Neural cell (in vitro differentiated cells): ENCODE results near the gene CSK. TPM values are rescaled to one million over a fixed set of nuclear protein-coding genes. Genes with fewer than 3 reads are reported as not detected.

Experiments used
- H2AFZ ChIP-seq: fragments of 200-600, 300-800 bp; sonication (generic), shearing (Covaris generic); 2 replicates; pipeline ENCODE4 v1.6.0; 2014; ENCODE audit warnings: low read depth, mild to moderate bottlenecking, antibody characterized with exemption, low read length, moderate library complexity
- H3F3A ChIP-seq: fragments of 200-600 bp; shearing (Covaris generic); 2 replicates; pipeline ENCODE4 v1.6.1; 2016; ENCODE audit warnings: mild to moderate bottlenecking, moderate library complexity, mixed read lengths, antibody characterized with exemption, low read length; ENCODE audit not compliant: insufficient read depth, poor library complexity, severe bottlenecking
- H3K27ac ChIP-seq: fragments of 200-600, 300-800 bp; sonication (generic), shearing (Covaris generic); 2 replicates; pipeline ENCODE4 v1.5.1; 2014; ENCODE audit warnings: mild to moderate bottlenecking, low read length, moderate library complexity
- H3K27me3 ChIP-seq: fragments of 300-800, 200-600 bp; sonication (generic), shearing (Covaris generic); 2 replicates; pipeline ENCODE4 v1.6.0; 2014; ENCODE audit warnings: mild to moderate bottlenecking, low read depth, low read length, moderate library complexity; ENCODE audit not compliant: insufficient read depth
- H3K36me3 ChIP-seq: fragments of 300-800, 200-600 bp; sonication (generic), shearing (Covaris generic); 2 replicates; pipeline ENCODE4 v1.5.1; 2014; ENCODE audit warnings: mild to moderate bottlenecking, antibody characterized with exemption, low read length, moderate library complexity; ENCODE audit not compliant: insufficient read depth
- H3K4me2 ChIP-seq: fragments of 300-800, 200-600 bp; sonication (generic), shearing (Covaris generic); 2 replicates; pipeline ENCODE4 v1.6.0; 2014; ENCODE audit warnings: mild to moderate bottlenecking, low read length
- H3K4me3 ChIP-seq: fragments of 300-800, 200-600 bp; sonication (generic), shearing (Covaris generic); 2 replicates; pipeline ENCODE4 v1.5.1; 2014; ENCODE audit warnings: mild to moderate bottlenecking, low read length, moderate library complexity
- H3K79me2 ChIP-seq: fragments of 200-600 bp; shearing (Covaris generic); replicated peaks from 2 replicates; pipeline ENCODE4 v1.6.0; 2014; ENCODE audit warnings: mild to moderate bottlenecking, low read length, moderate library complexity; ENCODE audit not compliant: insufficient read depth
- H3K9ac ChIP-seq: fragments of 300-800, 200-600 bp; sonication (generic), shearing (Covaris generic); 2 replicates; pipeline ENCODE4 v1.6.1; 2016; ENCODE audit warnings: mild to moderate bottlenecking, low read length, mixed read lengths
- H3K9me2 ChIP-seq: fragments of 200-600 bp; shearing (Covaris generic); 2 replicates; pipeline ENCODE4 v1.6.1; 2016; ENCODE audit warnings: mild to moderate bottlenecking, low read length, mixed read lengths; ENCODE audit not compliant: insufficient read depth
- H3K9me3 ChIP-seq: fragments of 200-600, 300-800 bp; sonication (generic), shearing (Covaris generic); 2 replicates; pipeline ENCODE4 v1.6.1; 2016; ENCODE audit warnings: mild to moderate bottlenecking, mixed run types, low read length, moderate library complexity, mixed read lengths
- H4K20me1 ChIP-seq: fragments of 200-600 bp; shearing (Covaris generic); 2 replicates; pipeline ENCODE4 v1.6.1; 2016; ENCODE audit warnings: mild to moderate bottlenecking, mixed run types; ENCODE audit not compliant: insufficient read depth
- CTCF ChIP-seq: fragments of 450-650 bp; IDR thresholded peaks from 2 replicates; pipeline ENCODE4 v1.5.1; 2014; ENCODE audit warnings: antibody characterized with exemption, mild to moderate bottlenecking, moderate library complexity; ENCODE audit not compliant: poor library complexity, severe bottlenecking
- EP300 ChIP-seq: fragments of 450-650 bp; conservative IDR thresholded peaks from 2 replicates; pipeline ENCODE4 v1.6.1; 2014; ENCODE audit warnings: antibody characterized with exemption, mild to moderate bottlenecking, moderate library complexity; ENCODE audit not compliant: poor library complexity, severe bottlenecking
- EZH2 ChIP-seq: fragments of 200-600, 300-800 bp; shearing (Covaris generic), sonication (generic); IDR thresholded peaks from 2 replicates; pipeline ENCODE4 v1.6.1; 2014; ENCODE audit warnings: antibody characterized with exemption, low read length, borderline replicate concordance, mild to moderate bottlenecking; ENCODE audit not compliant: insufficient read depth, poor library complexity, severe bottlenecking
- MXI1 ChIP-seq: fragments of 450-650 bp; conservative IDR thresholded peaks from 2 replicates; pipeline ENCODE4 v1.6.1; 2014; ENCODE audit warnings: antibody characterized with exemption, mild to moderate bottlenecking; ENCODE audit not compliant: poor library complexity, severe bottlenecking
- POLR2AphosphoS5 ChIP-seq: IDR thresholded peaks from 2 replicates; pipeline ENCODE4 v1.6.1; 2012
- RAD21 ChIP-seq: fragments of 450-650 bp; conservative IDR thresholded peaks from 2 replicates; pipeline ENCODE4 v1.6.1; 2014; ENCODE audit warnings: antibody characterized with exemption, mild to moderate bottlenecking, moderate library complexity
- REST ChIP-seq: IDR thresholded peaks from 2 replicates; pipeline ENCODE4 v1.6.1; 2012; ENCODE audit warnings: borderline replicate concordance
- SMC3 ChIP-seq: fragments of 450-650 bp; conservative IDR thresholded peaks from 2 replicates; pipeline ENCODE4 v1.6.1; 2014; ENCODE audit warnings: antibody characterized with exemption, mild to moderate bottlenecking, moderate library complexity; ENCODE audit not compliant: poor library complexity
- TAF1 ChIP-seq: IDR thresholded peaks from 2 replicates; pipeline ENCODE4 v1.6.1; 2012; ENCODE audit warnings: low read depth
- polyA plus RNA-seq: library from polyadenylated mRNA; depleted of rRNA; stranded (reverse); fragments of >200 nt; gene quantifications from 2 replicates; pipeline ENCODE4 v1.2.3, GENCODE V29; 2014

Gene CSK
- polyA plus RNA-seq, 1 donor from 2014 or later, result 45.5 TPM

- no peaks in the 10 kb centered on the region for H3K36me3 ChIP-seq
- peaks cover 13% of the 10 kb centered on the region for H3K79me2 ChIP-seq
- no peaks in the 10 kb centered on the region for H3K9me3 ChIP-seq
- no peaks in the 10 kb centered on the region for H4K20me1 ChIP-seq
- no peak overlapping the region for H3K4me2 ChIP-seq
- H3K9me2 ChIP-seq, result no peaks in the 10 kb centered on the region
- no peak overlapping the region for H3K9ac ChIP-seq
- H2AFZ ChIP-seq, result no peak overlapping the region
- H3K27me3 ChIP-seq, result no peaks in the 10 kb centered on the region
- TF ChIP-seq EZH2, result no peak
- no peak for TF ChIP-seq POLR2AphosphoS5
- TF ChIP-seq MXI1, result no peak
- H3F3A ChIP-seq, result no peaks in the 10 kb centered on the region
- no peak overlapping the region for H3K27ac ChIP-seq
- no peak overlapping the region for H3K4me3 ChIP-seq
Observed at GRCh38 chr15:74795966-74796625, 14.2 kb downstream of the CSK start.

GRCh38 chr15:74798388-74799254 is 16.7 kb downstream of the CSK start:
- H3K9me3 ChIP-seq, result no peaks in the 10 kb centered on the region
- no peak overlapping the region for H3K27ac ChIP-seq
- no peak overlapping the region for H3K9ac ChIP-seq
- no peak overlapping the region for H2AFZ ChIP-seq
- H3K4me2 ChIP-seq, result no peak overlapping the region
- H3K79me2 ChIP-seq, result peaks cover 4% of the 10 kb centered on the region
- no peaks in the 10 kb centered on the region for H4K20me1 ChIP-seq
- TF ChIP-seq EZH2 (no peak), RAD21 (no peak), MXI1 (no peak), SMC3 (no peak), EP300 (no peak), REST (no peak), POLR2AphosphoS5 (no peak), CTCF (no peak), TAF1 (no peak)
- peaks cover 4% of the 10 kb centered on the region for H3K36me3 ChIP-seq
- no peaks in the 10 kb centered on the region for H3K27me3 ChIP-seq
- H3K9me2 ChIP-seq, result no peaks in the 10 kb centered on the region
- no peaks in the 10 kb centered on the region for H3F3A ChIP-seq
- H3K4me3 ChIP-seq, result no peak overlapping the region
